Stimulated activated CD4-positive, alpha-beta T cell treated with anti-CD3 and anti-CD28 coated beads, Interleukin-4, amount 100 ng/mL, for 48 hours (primary cell): ENCODE measurements around the gene RNF13.
"Not testable (repeated sequence)": the region's sequence is repeated elsewhere in the genome, so short reads cannot be mapped to it uniquely, and the experiment has no call there.

Experiments used
- DNase-seq, 2 donors: peaks; one replicate each; pipeline ENCODE4 v3.0.0-alpha.2; 2020; ENCODE audit warnings: low read depth in 2 of 2

RNF13 gene

GRCh38 chr3:149898771-149899170, 85.8 kb downstream of the RNF13 start:
- no peak for DNase-seq

GRCh38 chr3:149900322-149900721, 87.3 kb downstream of the RNF13 start:
- no peak for DNase-seq

GRCh38 chr3:149901770-149902169, 88.8 kb downstream of the RNF13 start:
- no peak for DNase-seq

GRCh38 chr3:149902498-149903139, 89.6 kb downstream of the RNF13 start:
- DNase-seq = no peak

- no peak for DNase-seq
These were observed 93.0 kb downstream of the RNF13 start for GRCh38 chr3:149906036-149906435.

GRCh38 chr3:149908424-149908957, 95.5 kb downstream of the RNF13 start:
- DNase-seq = no peak

- no peak for DNase-seq
These were observed 96.9 kb downstream of the RNF13 start for GRCh38 chr3:149909923-149910322.

- DNase-seq = no peak
These were observed 104.2 kb downstream of the RNF13 start for GRCh38 chr3:149917124-149917667.

- DNase-seq = no peak
These were observed 106.5 kb downstream of the RNF13 start for GRCh38 chr3:149919509-149919908.

GRCh38 chr3:149920119-149920518, 107.1 kb downstream of the RNF13 start:
- DNase-seq = no peak

GRCh38 chr3:149933008-149933407, 120.0 kb downstream of the RNF13 start:
- DNase-seq = no peak

GRCh38 chr3:149933858-149934257, 120.8 kb downstream of the RNF13 start:
- no peak for DNase-seq

- DNase-seq = no peak
These were observed 121.5 kb downstream of the RNF13 start for GRCh38 chr3:149934524-149934923.

GRCh38 chr3:149936812-149937230, 123.8 kb downstream of the RNF13 start:
- DNase-seq = peak; percentile 10 to 13

GRCh38 chr3:149938392-149939055, 125.5 kb downstream of the RNF13 start:
- DNase-seq = not testable (repeated sequence)

- DNase-seq = no peak
These were observed 128.2 kb downstream of the RNF13 start for GRCh38 chr3:149941186-149941585.

- no peak for DNase-seq
These were observed 128.9 kb downstream of the RNF13 start for GRCh38 chr3:149941946-149942345.

GRCh38 chr3:149942409-149942808, 129.4 kb downstream of the RNF13 start:
- DNase-seq = no peak

- not testable (repeated sequence) for DNase-seq
These were observed 131.0 kb downstream of the RNF13 start for GRCh38 chr3:149943966-149944365.

- DNase-seq = no peak
These were observed 134.2 kb downstream of the RNF13 start for GRCh38 chr3:149947231-149947630.

GRCh38 chr3:149949181-149949580, 136.2 kb downstream of the RNF13 start:
- no peak for DNase-seq

- no peak for DNase-seq
These were observed 141.8 kb downstream of the RNF13 start for GRCh38 chr3:149954812-149955211.

GRCh38 chr3:149955449-149955848, 142.4 kb downstream of the RNF13 start:
- no peak for DNase-seq
